Muscle layer of colon (tissue), 2 donors: ENCODE results near the gene AGAP5.
"Not testable (repeated sequence)": the region's sequence is repeated elsewhere in the genome, so short reads cannot be mapped to it uniquely, and the experiment has no call there.

Experiments used
- H3K27ac ChIP-seq: one replicate; pipeline ENCODE4 v1.7.0; 2013; ENCODE audit warnings: low read depth, mild to moderate bottlenecking, low read length, moderate library complexity
- H3K27me3 ChIP-seq, 2 donors: one replicate each; pipeline ENCODE4 v1.7.0; 2013; ENCODE audit warnings: low read length in 2 of 2, mild to moderate bottlenecking in 2 of 2; ENCODE audit not compliant: insufficient read depth in 2 of 2, control insufficient read depth in 1 of 2
- H3K36me3 ChIP-seq: one replicate; pipeline ENCODE4 v1.7.0; 2013; ENCODE audit warnings: mild to moderate bottlenecking, low read length; ENCODE audit not compliant: insufficient read depth
- H3K4me1 ChIP-seq: one replicate; pipeline ENCODE4 v1.7.0; 2013; ENCODE audit warnings: mild to moderate bottlenecking, low read length; ENCODE audit not compliant: insufficient read depth
- H3K4me3 ChIP-seq, 2 donors: one replicate each; pipeline ENCODE4 v1.7.0; 2013; ENCODE audit warnings: low read length in 2 of 2, low read depth in 1 of 2, mild to moderate bottlenecking in 1 of 2, moderate library complexity in 1 of 2
- H3K9ac ChIP-seq: one replicate; pipeline ENCODE4 v1.7.0; 2013; ENCODE audit warnings: low read length
- H3K9me3 ChIP-seq: one replicate; pipeline ENCODE4 v1.7.0; 2013; ENCODE audit warnings: mild to moderate bottlenecking, low read length
- donor health status: abdominal sarcoma.
- donor health status: Adenocarcinoma of cecum.

AGAP5 gene

GRCh38 chr10:73732426-73732825 is 34.5 kb upstream of the AGAP5 start:
- Histone ChIP-seq H3K27me3 (no peaks in the 10 kb centered on the region), H3K9me3 (no peaks in the 10 kb centered on the region), H3K9ac (no peak overlapping the region), H3K4me1 (peaks cover 7% of the 10 kb centered on the region), H3K27ac (no peak overlapping the region), H3K36me3 (peaks cover 9% of the 10 kb centered on the region), H3K4me3 (no peak overlapping the region)

GRCh38 chr10:73731588-73732375 is 33.9 kb upstream of the AGAP5 start:
- Histone ChIP-seq H3K27me3 (no peaks in the 10 kb centered on the region), H3K9me3 (no peaks in the 10 kb centered on the region), H3K27ac (no peak overlapping the region), H3K36me3 (peaks cover 11% of the 10 kb centered on the region), H3K9ac (no peak overlapping the region), H3K4me1 (peaks cover 7% of the 10 kb centered on the region), H3K4me3 (no peak overlapping the region)

- H3K36me3 ChIP-seq, result peaks cover 18% of the 10 kb centered on the region
- H3K9me3 ChIP-seq, result no peaks in the 10 kb centered on the region
- no peaks in the 10 kb centered on the region for H3K27me3 ChIP-seq
- peak overlapping the region; percentile 64 for H3K27ac ChIP-seq
- H3K9ac ChIP-seq, result peak overlapping the region; percentile 82
- peaks cover 7% of the 10 kb centered on the region for H3K4me1 ChIP-seq
- peak overlapping the region; percentile 34 to 85 for H3K4me3 ChIP-seq
Measured at GRCh38 chr10:73730153-73730906, 32.4 kb upstream of the AGAP5 start.

- Histone ChIP-seq H3K9ac (peak overlapping the region; percentile 82), H3K36me3 (peaks cover 18% of the 10 kb centered on the region), H3K4me3 (peak overlapping the region; percentile 34 to 85), H3K27ac (peak overlapping the region; percentile 64)
- H3K9me3 ChIP-seq, H3K4me1 ChIP-seq, H3K27me3 ChIP-seq: not testable (repeated sequence)
Measured at GRCh38 chr10:73729781-73730152, 31.9 kb upstream of the AGAP5 start.

GRCh38 chr10:73723516-73723915 is 25.6 kb upstream of the AGAP5 start:
- Histone ChIP-seq H3K27ac (no peak overlapping the region), H3K36me3 (peaks cover 27% of the 10 kb centered on the region)

GRCh38 chr10:73720561-73720960 is 22.7 kb upstream of the AGAP5 start:
- H3K27ac ChIP-seq, H3K4me1 ChIP-seq, H3K9me3 ChIP-seq, H3K9ac ChIP-seq, H3K27me3 ChIP-seq, H3K4me3 ChIP-seq: not testable (repeated sequence)
- H3K36me3 ChIP-seq, result peaks cover 37% of the 10 kb centered on the region

More at GRCh38 chr10:73723516-73723915, 25.6 kb upstream of the AGAP5 start:
- no peaks in the 10 kb centered on the region for H3K4me1 ChIP-seq
- no peaks in the 10 kb centered on the region for H3K9me3 ChIP-seq
- no peak overlapping the region for H3K9ac ChIP-seq
- H3K4me3 ChIP-seq, result no peak overlapping the region
- no peaks in the 10 kb centered on the region for H3K27me3 ChIP-seq

- Histone ChIP-seq H3K9me3 (no peaks in the 10 kb centered on the region), H3K27me3 (no peaks in the 10 kb centered on the region), H3K9ac (no peak overlapping the region), H3K36me3 (peaks cover 32% of the 10 kb centered on the region), H3K4me1 (no peaks in the 10 kb centered on the region), H3K4me3 (no peak overlapping the region), H3K27ac (no peak overlapping the region)
Measured at GRCh38 chr10:73717556-73717955, 19.6 kb upstream of the AGAP5 start.

DNA sequence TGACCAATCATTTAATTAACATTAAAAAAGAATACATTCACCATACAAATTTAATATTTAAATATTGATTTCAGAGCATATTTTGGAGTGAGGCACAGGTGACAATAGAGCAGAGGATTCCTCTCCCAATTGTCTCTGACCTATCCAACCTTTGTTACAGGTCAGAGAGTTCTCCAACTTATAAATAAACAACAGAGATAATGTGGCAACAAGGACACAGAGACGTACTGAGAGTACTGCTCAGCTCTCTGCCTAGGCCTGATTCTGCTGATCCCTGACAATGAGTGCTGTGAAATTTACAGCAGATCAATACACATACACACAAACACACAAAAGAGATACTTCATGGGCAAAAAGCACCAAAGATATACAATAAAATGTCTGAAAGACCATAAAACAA is 18.3 kb upstream of the AGAP5 start:
- Histone ChIP-seq H3K27ac (no peak overlapping the region), H3K4me1 (no peaks in the 10 kb centered on the region), H3K9me3 (no peaks in the 10 kb centered on the region), H3K9ac (no peak overlapping the region), H3K36me3 (peaks cover 24% of the 10 kb centered on the region), H3K27me3 (no peaks in the 10 kb centered on the region), H3K4me3 (no peak overlapping the region)

DNA sequence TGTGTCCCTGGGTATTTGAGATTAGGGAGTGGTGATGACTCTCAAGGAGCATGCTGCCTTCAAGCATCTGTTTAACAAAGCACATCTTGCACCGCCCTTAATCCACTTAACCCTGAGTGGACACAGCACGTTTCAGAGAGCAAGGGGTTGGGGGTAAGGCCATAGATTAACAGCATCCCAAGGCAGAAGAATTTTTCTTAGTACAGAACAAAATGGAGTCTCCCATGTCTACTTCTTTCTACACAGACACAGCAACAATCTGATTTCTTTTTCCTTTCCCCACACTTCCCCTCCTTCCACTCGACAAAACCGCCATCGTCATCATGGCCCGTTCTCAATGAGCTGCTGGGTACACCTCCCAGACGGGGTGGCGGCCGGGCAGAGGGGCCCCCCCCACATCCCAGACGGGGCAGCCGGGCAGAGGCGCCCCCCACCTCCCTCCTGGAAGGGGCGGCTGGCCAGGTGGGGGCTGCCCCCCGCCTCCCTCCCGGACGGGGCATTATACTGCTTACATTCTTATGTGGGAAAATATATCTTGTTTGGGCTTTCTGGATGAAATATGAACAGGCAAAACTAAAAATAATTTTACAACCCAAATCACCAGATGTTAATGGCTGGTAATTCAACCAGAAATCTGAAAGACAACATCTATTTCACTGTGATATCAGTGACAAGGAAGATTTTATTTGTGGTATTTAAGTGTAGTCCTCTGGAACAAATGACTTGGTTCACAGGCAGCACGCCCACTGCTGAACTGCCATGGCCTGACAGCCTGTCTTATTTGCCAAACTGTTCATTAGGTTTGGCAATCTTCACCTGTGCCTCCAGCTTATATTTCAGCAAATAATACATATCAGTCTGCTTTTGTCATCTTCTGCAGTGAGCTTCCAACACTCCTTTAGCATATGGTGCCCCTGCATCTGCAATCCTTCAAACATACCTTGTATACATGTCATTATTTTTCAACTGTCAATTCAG is 17.6 kb upstream of the AGAP5 start:
- not testable (repeated sequence) for H3K27ac ChIP-seq, H3K4me3 ChIP-seq, H3K9me3 ChIP-seq, H3K27me3 ChIP-seq, H3K9ac ChIP-seq, H3K4me1 ChIP-seq
- peaks cover 24% of the 10 kb centered on the region for H3K36me3 ChIP-seq

- not testable (repeated sequence) for H3K27ac ChIP-seq, H3K9ac ChIP-seq, H3K9me3 ChIP-seq, H3K4me3 ChIP-seq, H3K4me1 ChIP-seq, H3K27me3 ChIP-seq
- peaks cover 31% of the 10 kb centered on the region for H3K36me3 ChIP-seq
Measured at GRCh38 chr10:73714483-73714882, 16.6 kb upstream of the AGAP5 start.

DNA sequence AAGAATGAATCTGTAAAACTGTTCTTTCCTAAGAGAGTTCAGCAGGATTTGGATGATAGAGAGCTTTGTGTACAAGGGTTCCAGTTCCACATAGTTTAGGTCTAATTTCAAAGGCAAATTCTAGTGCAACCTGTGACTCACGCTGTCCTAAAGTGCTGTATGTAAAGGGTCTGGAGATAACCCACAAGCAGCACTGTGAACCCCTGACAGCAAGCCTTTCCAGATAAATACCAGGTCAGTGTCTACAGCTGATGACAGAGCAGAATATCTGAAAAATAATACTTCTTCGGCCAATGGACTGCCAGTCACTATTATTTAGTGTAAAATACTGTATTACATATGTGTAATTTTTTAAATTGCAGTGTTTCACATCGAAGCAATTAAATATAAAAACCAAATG is 16.0 kb upstream of the AGAP5 start:
- not testable (repeated sequence) for H3K27ac ChIP-seq, H3K9me3 ChIP-seq, H3K9ac ChIP-seq, H3K4me1 ChIP-seq, H3K4me3 ChIP-seq, H3K27me3 ChIP-seq
- peaks cover 31% of the 10 kb centered on the region for H3K36me3 ChIP-seq
